ENCODE results near the gene SSH2.
"Not testable (repeated sequence)": the region's sequence is repeated elsewhere in the genome, so short reads cannot be mapped to it uniquely, and the experiment has no call there.

SSH2 gene

GRCh38 chr17:29749045-29749825 is 180.8 kb downstream of the SSH2 start:
- in situ Hi-C loops (cut with MboI; ENCODE audit: low sequenced_read_pairs): no loop called here

GRCh38 chr17:29748400-29748799 is 181.6 kb downstream of the SSH2 start:
- in situ Hi-C loops (cut with MboI; ENCODE audit: low sequenced_read_pairs): no loop called here

- in situ Hi-C loops (cut with MboI; ENCODE audit: low sequenced_read_pairs): no loop called here
Measured at GRCh38 chr17:29747660-29748059, 182.4 kb downstream of the SSH2 start.

GRCh38 chr17:29746669-29747068 is 183.4 kb downstream of the SSH2 start:
- in situ Hi-C loops (cut with MboI; ENCODE audit: low sequenced_read_pairs): no loop called here

GRCh38 chr17:29744121-29744520 is 185.9 kb downstream of the SSH2 start:
- in situ Hi-C loops (cut with MboI; ENCODE audit: low sequenced_read_pairs): no loop called here

GRCh38 chr17:29742210-29742513 is 187.9 kb downstream of the SSH2 start:
- in situ Hi-C loops (cut with MboI; ENCODE audit: low sequenced_read_pairs): no loop called here

- in situ Hi-C loops (cut with MboI; ENCODE audit: low sequenced_read_pairs): no loop called here
Measured at GRCh38 chr17:29740017-29740416, 190.0 kb downstream of the SSH2 start.

- in situ Hi-C loops (cut with MboI; ENCODE audit: low sequenced_read_pairs): no loop called here
Measured at GRCh38 chr17:29734640-29735039, 195.4 kb downstream of the SSH2 start.

- in situ Hi-C loops (cut with MboI; ENCODE audit: low sequenced_read_pairs): no loop called here
Measured at GRCh38 chr17:29733166-29733565, 196.9 kb downstream of the SSH2 start.

GRCh38 chr17:29732613-29733012 is 197.4 kb downstream of the SSH2 start:
- in situ Hi-C loops (cut with MboI; ENCODE audit: low sequenced_read_pairs): no loop called here

GRCh38 chr17:29732209-29732608 is 197.8 kb downstream of the SSH2 start:
- in situ Hi-C loops (cut with MboI; ENCODE audit: low sequenced_read_pairs): no loop called here

GRCh38 chr17:29731589-29731929 is 198.5 kb downstream of the SSH2 start:
- in situ Hi-C loops (cut with MboI; ENCODE audit: low sequenced_read_pairs): no loop called here

- in situ Hi-C loops (cut with MboI; ENCODE audit: low sequenced_read_pairs): no loop called here
Measured at GRCh38 chr17:29728490-29728889, 201.5 kb downstream of the SSH2 start.

GRCh38 chr17:29726715-29727252 is 203.2 kb downstream of the SSH2 start:
- in situ Hi-C loops (cut with MboI; ENCODE audit: low sequenced_read_pairs): no loop called here

- in situ Hi-C loops (cut with MboI; ENCODE audit: low sequenced_read_pairs): not testable (repeated sequence)
Measured at GRCh38 chr17:29725408-29725807, 204.6 kb downstream of the SSH2 start.

- in situ Hi-C loops (cut with MboI; ENCODE audit: low sequenced_read_pairs): no loop called here
Measured at GRCh38 chr17:29723278-29724047, 206.6 kb downstream of the SSH2 start.

GRCh38 chr17:29722411-29723198 is 207.4 kb downstream of the SSH2 start:
- in situ Hi-C loops (cut with MboI; ENCODE audit: low sequenced_read_pairs): no loop called here

GRCh38 chr17:29720551-29720950 is 209.5 kb downstream of the SSH2 start:
- in situ Hi-C loops (cut with MboI; ENCODE audit: low sequenced_read_pairs): no loop called here

GRCh38 chr17:29719469-29719868 is 210.6 kb downstream of the SSH2 start:
- in situ Hi-C loops (cut with MboI; ENCODE audit: low sequenced_read_pairs): no loop called here

GRCh38 chr17:29718446-29719039 is 211.5 kb downstream of the SSH2 start:
- in situ Hi-C loops (cut with MboI; ENCODE audit: low sequenced_read_pairs): no loop called here

GRCh38 chr17:29717817-29718216 is 212.2 kb downstream of the SSH2 start:
- in situ Hi-C loops (cut with MboI; ENCODE audit: low sequenced_read_pairs): no loop called here
